Endothelial cell of umbilical vein (primary cell): Measurements from ENCODE around the gene CBX4.

Experiments
- EZH2 ChIP-seq: IDR thresholded peaks from 2 replicates; pipeline ENCODE4 v1.6.1; 2012; ENCODE audit warnings: borderline replicate concordance, low read depth, mild to moderate bottlenecking, moderate library complexity, low read length, inconsistent platforms; ENCODE audit not compliant: severe bottlenecking
- FOS ChIP-seq: IDR thresholded peaks from 2 replicates; pipeline ENCODE4 v1.6.1; 2011; ENCODE audit warnings: mild to moderate bottlenecking, low read length, moderate library complexity, borderline replicate concordance; ENCODE audit not compliant: insufficient read depth
- GATA2 ChIP-seq: IDR thresholded peaks from 2 replicates; pipeline ENCODE4 v1.7.0; 2011; ENCODE audit warnings: low read depth, mild to moderate bottlenecking, moderate library complexity, mixed read lengths, low read length; ENCODE audit not compliant: insufficient read length, insufficient read depth
- JUN ChIP-seq: IDR thresholded peaks from 2 replicates; pipeline ENCODE4 v1.6.1; 2011; ENCODE audit warnings: borderline replicate concordance, low read depth; ENCODE audit not compliant: insufficient read length, insufficient read depth
- MYC ChIP-seq: IDR thresholded peaks from one replicate; pipeline ENCODE4 v1.6.1; 2011; ENCODE audit warnings: mild to moderate bottlenecking, low read depth, low read length
- POLR2A ChIP-seq: IDR thresholded peaks from 2 replicates; pipeline ENCODE4 v1.6.1; 2012; ENCODE audit warnings: low read depth, mild to moderate bottlenecking, control low read depth, low read length
- POLR2AphosphoS5 ChIP-seq: IDR thresholded peaks from 2 replicates; pipeline ENCODE4 v1.6.1; 2012; ENCODE audit warnings: low read depth, mild to moderate bottlenecking, control low read depth, low read length, moderate library complexity; ENCODE audit not compliant: insufficient read depth
- TF ChIP-seq, protein P1 (sequence below), 2 donors: IDR thresholded peaks; 1 replicate in 1 of 2; 2 replicates in 1 of 2; pipeline ENCODE4 v1.5.1; 2011; ENCODE audit warnings: low read length in 2 of 2, mild to moderate bottlenecking in 2 of 2, moderate library complexity in 2 of 2, control low read depth in 1 of 2, inconsistent platforms in 1 of 2, low read depth in 1 of 2; ENCODE audit not compliant: insufficient read depth in 1 of 2; ENCODE audit errors: extremely low read depth in 1 of 2
- TF ChIP-seq, protein P2 (sequence below): IDR thresholded peaks from 2 replicates; pipeline ENCODE4 v1.6.1; 2011; ENCODE audit not compliant: insufficient read depth, insufficient read length

- TF ChIP-seq JUN, result no peak
- TF ChIP-seq POLR2A, result no peak
- TF ChIP-seq, protein P1, sequence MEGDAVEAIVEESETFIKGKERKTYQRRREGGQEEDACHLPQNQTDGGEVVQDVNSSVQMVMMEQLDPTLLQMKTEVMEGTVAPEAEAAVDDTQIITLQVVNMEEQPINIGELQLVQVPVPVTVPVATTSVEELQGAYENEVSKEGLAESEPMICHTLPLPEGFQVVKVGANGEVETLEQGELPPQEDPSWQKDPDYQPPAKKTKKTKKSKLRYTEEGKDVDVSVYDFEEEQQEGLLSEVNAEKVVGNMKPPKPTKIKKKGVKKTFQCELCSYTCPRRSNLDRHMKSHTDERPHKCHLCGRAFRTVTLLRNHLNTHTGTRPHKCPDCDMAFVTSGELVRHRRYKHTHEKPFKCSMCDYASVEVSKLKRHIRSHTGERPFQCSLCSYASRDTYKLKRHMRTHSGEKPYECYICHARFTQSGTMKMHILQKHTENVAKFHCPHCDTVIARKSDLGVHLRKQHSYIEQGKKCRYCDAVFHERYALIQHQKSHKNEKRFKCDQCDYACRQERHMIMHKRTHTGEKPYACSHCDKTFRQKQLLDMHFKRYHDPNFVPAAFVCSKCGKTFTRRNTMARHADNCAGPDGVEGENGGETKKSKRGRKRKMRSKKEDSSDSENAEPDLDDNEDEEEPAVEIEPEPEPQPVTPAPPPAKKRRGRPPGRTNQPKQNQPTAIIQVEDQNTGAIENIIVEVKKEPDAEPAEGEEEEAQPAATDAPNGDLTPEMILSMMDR (IDR thresholded peaks at IDR 0.05; ENCODE audit: extremely low read depth in 1 of 2, insufficient read depth in 1 of 2, low read depth in 1 of 2, low read length in 2 of 2), result no peak
- no peak for TF ChIP-seq FOS
- TF ChIP-seq POLR2AphosphoS5, result no peak
- TF ChIP-seq GATA2, result no peak
- TF ChIP-seq, protein P2, sequence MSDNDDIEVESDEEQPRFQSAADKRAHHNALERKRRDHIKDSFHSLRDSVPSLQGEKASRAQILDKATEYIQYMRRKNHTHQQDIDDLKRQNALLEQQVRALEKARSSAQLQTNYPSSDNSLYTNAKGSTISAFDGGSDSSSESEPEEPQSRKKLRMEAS, result no peak
- TF ChIP-seq EZH2, result peak; percentile 97
- TF ChIP-seq MYC, result no peak
Measured at GRCh38 chr17:79842136-79842655, 3.0 kb upstream of the CBX4 start.
